ENCODE measurements around the gene OR10G2.

DNA sequence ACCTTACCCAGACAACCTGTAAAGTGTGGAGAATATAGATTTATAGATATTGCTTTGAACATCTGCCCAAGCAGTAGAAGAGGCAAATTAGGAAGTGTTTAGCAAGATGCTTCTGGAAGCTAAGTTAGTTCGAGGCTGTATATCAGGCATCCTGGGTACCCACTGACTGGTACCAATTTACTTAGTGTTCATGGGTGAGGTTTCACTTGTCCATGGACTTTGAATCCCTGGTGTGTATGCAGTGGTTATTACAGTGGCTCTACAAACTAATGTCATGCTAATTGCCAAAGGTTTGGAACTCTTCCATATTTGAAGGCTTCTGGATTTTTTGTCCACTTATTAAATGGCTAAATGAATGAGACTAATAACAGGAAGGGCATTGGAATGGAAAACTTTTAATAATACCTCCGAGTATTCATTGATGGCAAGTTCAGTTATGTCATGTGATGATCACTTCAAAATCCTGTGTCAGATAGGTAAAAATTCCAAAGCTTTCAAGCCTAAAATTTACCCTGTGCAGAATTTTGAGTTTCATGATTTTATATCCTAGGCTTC, 18.7 kb upstream of the OR10G2 start, which contains the start of gene OR4E2:
- TF ChIP-seq POLR2AphosphoS5 (IDR thresholded peaks at IDR 0.05) (no peak), POLR2A (IDR thresholded peaks at IDR 0.05) (no peak)

Data from breast epithelium (tissue), 3 donors.